Testis (tissue), 2 donors: ENCODE measurements around the gene DISP2.

Experiments
- POLR2A ChIP-seq: fragments of 450-650 bp; IDR thresholded peaks from one replicate; pipeline ENCODE4 v1.6.1; 2017; ENCODE audit warnings: antibody characterized with exemption, mild to moderate bottlenecking, moderate library complexity
- TF ChIP-seq, protein P1 (sequence below), 3 experiments: fragments of 450-650 bp in 2 of 3; fragments of 200-600 bp in 1 of 3; sonication (generic) in 1 of 3; IDR thresholded peaks; one replicate each; pipeline ENCODE4 v1.5.1; 2016 to 2019; ENCODE audit warnings: antibody characterized with exemption in 3 of 3, mild to moderate bottlenecking in 2 of 3, moderate library complexity in 1 of 3

- TF ChIP-seq, protein P1, sequence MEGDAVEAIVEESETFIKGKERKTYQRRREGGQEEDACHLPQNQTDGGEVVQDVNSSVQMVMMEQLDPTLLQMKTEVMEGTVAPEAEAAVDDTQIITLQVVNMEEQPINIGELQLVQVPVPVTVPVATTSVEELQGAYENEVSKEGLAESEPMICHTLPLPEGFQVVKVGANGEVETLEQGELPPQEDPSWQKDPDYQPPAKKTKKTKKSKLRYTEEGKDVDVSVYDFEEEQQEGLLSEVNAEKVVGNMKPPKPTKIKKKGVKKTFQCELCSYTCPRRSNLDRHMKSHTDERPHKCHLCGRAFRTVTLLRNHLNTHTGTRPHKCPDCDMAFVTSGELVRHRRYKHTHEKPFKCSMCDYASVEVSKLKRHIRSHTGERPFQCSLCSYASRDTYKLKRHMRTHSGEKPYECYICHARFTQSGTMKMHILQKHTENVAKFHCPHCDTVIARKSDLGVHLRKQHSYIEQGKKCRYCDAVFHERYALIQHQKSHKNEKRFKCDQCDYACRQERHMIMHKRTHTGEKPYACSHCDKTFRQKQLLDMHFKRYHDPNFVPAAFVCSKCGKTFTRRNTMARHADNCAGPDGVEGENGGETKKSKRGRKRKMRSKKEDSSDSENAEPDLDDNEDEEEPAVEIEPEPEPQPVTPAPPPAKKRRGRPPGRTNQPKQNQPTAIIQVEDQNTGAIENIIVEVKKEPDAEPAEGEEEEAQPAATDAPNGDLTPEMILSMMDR (IDR thresholded peaks at IDR 0.05) = no peak
- no peak for TF ChIP-seq POLR2A
Measured at GRCh38 chr15:40365016-40365415, 7.0 kb downstream of the DISP2 start.
